GM18505 (cell line): ENCODE data around the gene ELFN2.
A peak's percentile ranks its signal among the peaks of the same experiment; 100 is the strongest.

Experiments
- ATAC-seq: cut with Tn5 transposase; IDR thresholded peaks from one replicate; pipeline ENCODE4 v1.9.1; 2021; ENCODE audit not compliant: unreplicated experiment
- POLR2A ChIP-seq: IDR thresholded peaks from 4 replicates; pipeline ENCODE4 v1.6.1; 2011; ENCODE audit warnings: borderline replicate concordance; ENCODE audit not compliant: insufficient read depth, insufficient read length; ENCODE audit errors: extremely low read depth

ELFN2 gene

GRCh38 chr22:37464181-37464580 lies 36.9 kb upstream of the ELFN2 start:
- TF ChIP-seq POLR2A = no peak
- ATAC-seq = no peak

GRCh38 chr22:37462983-37463382 lies 35.7 kb upstream of the ELFN2 start:
- ATAC-seq = no peak
- TF ChIP-seq POLR2A = no peak

GRCh38 chr22:37462436-37462835 lies 35.2 kb upstream of the ELFN2 start:
- TF ChIP-seq POLR2A = no peak
- no peak for ATAC-seq

- no peak for ATAC-seq
- no peak for TF ChIP-seq POLR2A
Observed at GRCh38 chr22:37461961-37462360, 34.7 kb upstream of the ELFN2 start.

GRCh38 chr22:37460684-37461083 lies 33.4 kb upstream of the ELFN2 start:
- TF ChIP-seq POLR2A = no peak
- no peak for ATAC-seq

GRCh38 chr22:37459206-37459605 lies 31.9 kb upstream of the ELFN2 start:
- no peak for ATAC-seq
- TF ChIP-seq POLR2A = no peak

GRCh38 chr22:37457093-37457893 lies 30.0 kb upstream of the ELFN2 start:
- no peak for TF ChIP-seq POLR2A
- peak; percentile 68 for ATAC-seq

- no peak for TF ChIP-seq POLR2A
- no peak for ATAC-seq
Observed at GRCh38 chr22:37456346-37456745, 29.1 kb upstream of the ELFN2 start.

GRCh38 chr22:37455896-37456295 lies 28.6 kb upstream of the ELFN2 start:
- TF ChIP-seq POLR2A = no peak
- ATAC-seq = no peak

- ATAC-seq = no peak
- TF ChIP-seq POLR2A = no peak
Observed at GRCh38 chr22:37454857-37455686, 27.8 kb upstream of the ELFN2 start.

GRCh38 chr22:37453696-37454095 lies 26.4 kb upstream of the ELFN2 start:
- no peak for TF ChIP-seq POLR2A
- no peak for ATAC-seq

- no peak for ATAC-seq
- TF ChIP-seq POLR2A = no peak
Observed at GRCh38 chr22:37451218-37451617, 23.9 kb upstream of the ELFN2 start.

- no peak for TF ChIP-seq POLR2A
- no peak for ATAC-seq
Observed at GRCh38 chr22:37449331-37450001, 22.2 kb upstream of the ELFN2 start.
